Endodermal cell (in vitro differentiated cells): Measurements from ENCODE around the gene EFNA5. TPM values are rescaled to one million over a fixed set of nuclear protein-coding genes. Genes with fewer than 3 reads are reported as not detected.
A peak's percentile ranks its signal among the peaks of the same experiment; 100 is the strongest.

Experiments used
- DNase-seq: peaks from one replicate; pipeline ENCODE4 v3.0.0-alpha.2; 2017
- H3K27ac ChIP-seq: 2 replicates; pipeline ENCODE4 v1.5.1; 2013; ENCODE audit warnings: mild to moderate bottlenecking, low read depth, low read length, moderate library complexity
- H3K27me3 ChIP-seq: 2 replicates; pipeline ENCODE4 v1.6.1; 2013; ENCODE audit warnings: mild to moderate bottlenecking, low read length, moderate library complexity; ENCODE audit not compliant: insufficient read depth, control insufficient read depth, poor library complexity, severe bottlenecking
- H3K36me3 ChIP-seq: 2 replicates; pipeline ENCODE4 v1.7.0; 2013; ENCODE audit warnings: mild to moderate bottlenecking, low read length, moderate library complexity; ENCODE audit not compliant: control insufficient read depth, insufficient read depth
- H3K4me1 ChIP-seq: one replicate; pipeline ENCODE4 v1.7.0; 2013; ENCODE audit warnings: low read length; ENCODE audit not compliant: control insufficient read depth, insufficient read depth
- H3K4me3 ChIP-seq: 2 replicates; pipeline ENCODE4 v1.5.1; 2013; ENCODE audit warnings: mild to moderate bottlenecking, low read length, moderate library complexity
- H3K9ac ChIP-seq: 2 replicates; pipeline ENCODE4 v1.6.1; 2013; ENCODE audit warnings: mild to moderate bottlenecking, low read length, moderate library complexity; ENCODE audit not compliant: poor library complexity, severe bottlenecking; ENCODE audit errors: extremely low read depth
- H3K9me3 ChIP-seq: 2 replicates; pipeline ENCODE4 v1.6.1; 2013; ENCODE audit warnings: mild to moderate bottlenecking, low read length, moderate library complexity; ENCODE audit not compliant: control insufficient read depth
- H3K27ac Mint-ChIP-seq: 2 replicates; pipeline ENCODE4 v1.8.0; 2020; ENCODE audit warnings: mixed read lengths
- H3K27me3 Mint-ChIP-seq: 2 replicates; pipeline ENCODE4 v1.8.0; 2021; ENCODE audit warnings: mild to moderate bottlenecking, mixed read lengths; ENCODE audit not compliant: insufficient read depth
- H3K36me3 Mint-ChIP-seq: 2 replicates; pipeline ENCODE4 v1.8.0; 2020; ENCODE audit warnings: low read depth, mixed read lengths
- H3K4me1 Mint-ChIP-seq: 2 replicates; pipeline ENCODE4 v1.8.0; 2020; ENCODE audit warnings: mixed read lengths
- H3K4me3 Mint-ChIP-seq: 2 replicates; pipeline ENCODE4 v1.8.0; 2020; ENCODE audit warnings: mild to moderate bottlenecking, moderate library complexity, mixed read lengths
- H3K9me3 Mint-ChIP-seq: 2 replicates; pipeline ENCODE4 v1.8.0; 2020; ENCODE audit warnings: mild to moderate bottlenecking, mixed read lengths
- WGBS, 2 experiments: methylation state at CpG; one replicate each; pipeline versions ENCODE4 v1.1.5 to v1.1.7; 2013; ENCODE audit warnings: missing lambda C conversion rate in 2 of 2, mixed read lengths in 1 of 2; ENCODE audit not compliant: insufficient coverage in 1 of 2, insufficient read length in 1 of 2; 5-methylcytosine and 5-hydroxymethylcytosine counted together
- total RNA-seq, 2 donors: library from RNA; stranded (reverse); fragmentation: NEBNext Ultra II Directional in 1 of 2; extraction: Animal tissue kit (Norgen Biotek cat#: 25700) in 1 of 2; gene quantifications; 2 replicates in 1 of 2; 3 replicates in 1 of 2; pipeline ENCODE4 v1.2.1, GENCODE V29; 2021
- TF ChIP-seq, protein P1 (sequence below): fragments of 200-600 bp; sonication (generic); conservative IDR thresholded peaks from 2 replicates; pipeline ENCODE4 v1.5.0; 2021; ENCODE audit warnings: antibody characterized with exemption, mild to moderate bottlenecking

Gene EFNA5
- total RNA-seq, 2 donors from 2014 or later = 53.3 to 63.1 TPM

DNA sequence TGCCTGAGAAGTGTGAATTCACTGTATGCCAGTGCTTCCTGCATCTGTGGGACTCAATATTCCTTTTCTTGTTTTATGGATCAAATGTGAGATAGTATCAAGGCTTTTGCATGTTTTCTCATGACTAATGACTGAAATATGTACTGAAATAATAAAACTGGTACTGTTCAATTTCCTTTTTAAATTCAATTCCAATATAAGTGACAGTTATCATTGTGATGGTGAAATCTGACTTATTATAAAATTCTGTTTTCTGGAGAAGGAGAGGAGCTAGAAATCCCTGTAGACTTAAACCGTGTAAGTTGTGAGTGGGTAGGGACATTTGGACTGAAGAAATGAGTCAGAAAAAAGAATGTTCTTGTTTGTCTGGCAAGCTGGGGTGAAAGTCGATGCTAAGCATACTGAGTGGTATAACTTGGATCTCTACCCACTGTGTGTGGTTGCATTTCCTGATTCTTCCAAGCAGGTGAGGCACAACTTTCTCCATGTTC, 245.2 kb downstream of the EFNA5 start:
- no peak overlapping the region for H3K27ac ChIP-seq
- Mint-ChIP-seq H3K4me3 (no peak overlapping the region), H3K9me3 (no peaks in the 10 kb centered on the region), H3K4me1 (no peaks in the 10 kb centered on the region), H3K36me3 (peaks cover 24% of the 10 kb centered on the region), H3K27ac (no peak overlapping the region), H3K27me3 (no peaks in the 10 kb centered on the region)
- TF ChIP-seq, protein P1, sequence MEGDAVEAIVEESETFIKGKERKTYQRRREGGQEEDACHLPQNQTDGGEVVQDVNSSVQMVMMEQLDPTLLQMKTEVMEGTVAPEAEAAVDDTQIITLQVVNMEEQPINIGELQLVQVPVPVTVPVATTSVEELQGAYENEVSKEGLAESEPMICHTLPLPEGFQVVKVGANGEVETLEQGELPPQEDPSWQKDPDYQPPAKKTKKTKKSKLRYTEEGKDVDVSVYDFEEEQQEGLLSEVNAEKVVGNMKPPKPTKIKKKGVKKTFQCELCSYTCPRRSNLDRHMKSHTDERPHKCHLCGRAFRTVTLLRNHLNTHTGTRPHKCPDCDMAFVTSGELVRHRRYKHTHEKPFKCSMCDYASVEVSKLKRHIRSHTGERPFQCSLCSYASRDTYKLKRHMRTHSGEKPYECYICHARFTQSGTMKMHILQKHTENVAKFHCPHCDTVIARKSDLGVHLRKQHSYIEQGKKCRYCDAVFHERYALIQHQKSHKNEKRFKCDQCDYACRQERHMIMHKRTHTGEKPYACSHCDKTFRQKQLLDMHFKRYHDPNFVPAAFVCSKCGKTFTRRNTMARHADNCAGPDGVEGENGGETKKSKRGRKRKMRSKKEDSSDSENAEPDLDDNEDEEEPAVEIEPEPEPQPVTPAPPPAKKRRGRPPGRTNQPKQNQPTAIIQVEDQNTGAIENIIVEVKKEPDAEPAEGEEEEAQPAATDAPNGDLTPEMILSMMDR = no peak
- no peaks in the 10 kb centered on the region for H3K9me3 ChIP-seq
- DNase-seq = no peak
- H3K9ac ChIP-seq = no peak overlapping the region
- no peaks in the 10 kb centered on the region for H3K27me3 ChIP-seq
- H3K4me1 ChIP-seq = no peaks in the 10 kb centered on the region
- no peak overlapping the region for H3K4me3 ChIP-seq
- peaks cover 45% of the 10 kb centered on the region for H3K36me3 ChIP-seq
- WGBS, 2 experiments = 67 to 100% methylated on average over 1 to 2 of the region's 2 CpGs

DNA sequence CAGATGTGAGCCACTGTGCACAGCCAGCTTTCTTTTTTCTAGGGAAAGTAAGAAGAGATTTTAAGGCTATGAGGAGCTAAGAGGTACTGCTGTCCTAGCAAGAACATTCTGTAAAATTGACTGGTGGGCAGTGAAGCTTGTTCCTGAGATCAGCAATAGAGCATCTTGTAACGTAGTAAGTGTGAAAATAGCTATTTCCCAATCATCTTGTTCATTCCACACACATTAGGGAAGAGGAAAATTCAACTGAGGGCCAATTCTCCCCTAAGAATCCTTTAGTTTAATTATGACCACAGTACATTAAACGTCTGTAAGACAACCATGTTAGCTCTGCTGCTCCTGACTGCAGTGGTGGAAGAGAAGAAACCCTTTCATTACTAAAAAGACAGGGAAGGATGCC, 246.2 kb downstream of the EFNA5 start:
- Mint-ChIP-seq H3K4me3 (no peak overlapping the region), H3K36me3 (peaks cover 24% of the 10 kb centered on the region), H3K4me1 (no peaks in the 10 kb centered on the region), H3K27me3 (no peaks in the 10 kb centered on the region), H3K27ac (no peak overlapping the region), H3K9me3 (no peaks in the 10 kb centered on the region)
- Histone ChIP-seq H3K4me1 (no peaks in the 10 kb centered on the region), H3K27ac (no peak overlapping the region), H3K9ac (no peak overlapping the region), H3K4me3 (no peak overlapping the region), H3K27me3 (no peaks in the 10 kb centered on the region), H3K9me3 (no peaks in the 10 kb centered on the region), H3K36me3 (peaks cover 46% of the 10 kb centered on the region)
- DNase-seq = no peak
- 71 to 94% methylated on average over 1 to 2 of the region's 2 CpGs for WGBS, 2 experiments
- TF ChIP-seq, protein P1 = no peak

DNA sequence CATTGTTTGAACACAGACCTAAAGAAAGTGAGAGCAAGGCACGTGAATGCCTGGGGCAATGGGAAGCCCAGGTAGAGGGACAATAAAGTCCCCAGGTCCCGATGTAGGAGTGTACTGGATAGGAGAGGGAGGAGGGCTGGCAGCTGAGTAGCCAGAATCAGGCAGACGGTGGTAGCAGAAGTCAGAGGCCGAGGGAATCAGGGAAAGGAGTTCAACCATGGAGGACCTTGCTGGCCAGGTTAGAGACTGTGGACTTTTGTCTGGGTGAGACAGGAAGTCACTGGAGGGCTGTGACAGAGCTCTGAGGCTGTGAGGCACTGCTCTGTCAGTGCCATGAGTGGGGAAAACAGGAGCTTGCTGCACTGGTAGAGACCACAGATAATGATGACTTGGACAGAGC, 248.2 kb downstream of the EFNA5 start:
- Mint-ChIP-seq H3K4me3 (no peak overlapping the region), H3K27ac (peak overlapping the region; percentile 15), H3K9me3 (no peaks in the 10 kb centered on the region), H3K36me3 (peaks cover 20% of the 10 kb centered on the region), H3K4me1 (no peaks in the 10 kb centered on the region), H3K27me3 (no peaks in the 10 kb centered on the region)
- no peak overlapping the region for H3K27ac ChIP-seq
- WGBS, 2 experiments = 81 to 85% methylated on average over 3 to 4 of the region's 4 CpGs
- DNase-seq = no peak
- H3K9me3 ChIP-seq = no peaks in the 10 kb centered on the region
- H3K27me3 ChIP-seq = no peaks in the 10 kb centered on the region
- H3K9ac ChIP-seq = no peak overlapping the region
- TF ChIP-seq, protein P1 = no peak
- no peak overlapping the region for H3K4me3 ChIP-seq
- no peaks in the 10 kb centered on the region for H3K4me1 ChIP-seq
- H3K36me3 ChIP-seq = peaks cover 56% of the 10 kb centered on the region
